Activated CD4-positive, alpha-beta T cell treated with anti-CD3 and anti-CD28 coated beads, Interleukin-2, amount 50 U/mL, for 1 hour (primary cell): Measurements from ENCODE around the gene COMMD7.
A peak's percentile ranks its signal among the peaks of the same experiment; 100 is the strongest.

Experiments used
- DNase-seq: peaks from one replicate; pipeline ENCODE4 v3.0.0-alpha.2; 2020

Gene COMMD7

DNA sequence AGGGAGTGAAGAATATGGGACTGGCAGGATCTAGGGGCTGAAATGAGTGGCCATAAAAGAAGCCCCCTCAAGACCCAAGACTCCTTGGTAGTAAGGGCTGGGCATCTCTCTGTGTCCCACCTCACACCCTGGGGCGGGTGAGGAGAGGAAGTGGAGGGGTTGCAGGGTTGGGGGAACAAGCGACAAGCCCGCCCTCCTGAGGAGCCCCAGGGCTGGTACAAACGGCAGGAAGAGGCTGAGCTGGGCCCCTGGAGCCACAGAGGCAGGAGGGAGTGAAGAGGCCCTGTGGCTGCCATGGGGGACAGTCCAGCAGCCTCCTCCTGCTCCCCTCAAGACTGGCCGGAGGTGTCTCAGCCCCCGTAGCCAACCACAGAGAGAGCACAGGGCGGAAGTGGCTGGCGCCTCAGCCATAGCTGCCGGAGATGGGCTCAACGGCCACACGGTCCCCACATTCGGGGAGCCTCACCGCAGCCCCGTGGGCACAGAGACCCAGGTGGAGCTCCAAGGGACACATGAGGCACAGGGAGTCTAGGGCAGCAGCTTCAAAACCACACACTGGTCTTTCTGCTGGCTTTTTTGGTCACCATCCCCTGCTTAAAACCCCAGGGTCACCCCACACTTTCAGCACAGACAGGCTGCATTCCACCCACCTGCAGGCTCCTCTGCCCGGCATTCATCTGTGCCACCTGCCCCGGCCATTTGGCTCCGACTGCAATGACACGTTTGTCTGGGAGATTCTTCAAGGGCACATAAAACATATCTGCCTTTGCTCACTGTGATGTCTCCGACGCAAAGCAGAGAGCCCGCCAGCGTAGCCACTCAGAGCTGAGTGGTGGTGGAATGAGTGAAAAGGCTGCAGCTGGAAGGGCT is 70.0 kb downstream of the COMMD7 start:
- no peak for DNase-seq

GRCh38 chr20:32672394-32672981 is 70.8 kb downstream of the COMMD7 start:
- DNase-seq = no peak

DNA sequence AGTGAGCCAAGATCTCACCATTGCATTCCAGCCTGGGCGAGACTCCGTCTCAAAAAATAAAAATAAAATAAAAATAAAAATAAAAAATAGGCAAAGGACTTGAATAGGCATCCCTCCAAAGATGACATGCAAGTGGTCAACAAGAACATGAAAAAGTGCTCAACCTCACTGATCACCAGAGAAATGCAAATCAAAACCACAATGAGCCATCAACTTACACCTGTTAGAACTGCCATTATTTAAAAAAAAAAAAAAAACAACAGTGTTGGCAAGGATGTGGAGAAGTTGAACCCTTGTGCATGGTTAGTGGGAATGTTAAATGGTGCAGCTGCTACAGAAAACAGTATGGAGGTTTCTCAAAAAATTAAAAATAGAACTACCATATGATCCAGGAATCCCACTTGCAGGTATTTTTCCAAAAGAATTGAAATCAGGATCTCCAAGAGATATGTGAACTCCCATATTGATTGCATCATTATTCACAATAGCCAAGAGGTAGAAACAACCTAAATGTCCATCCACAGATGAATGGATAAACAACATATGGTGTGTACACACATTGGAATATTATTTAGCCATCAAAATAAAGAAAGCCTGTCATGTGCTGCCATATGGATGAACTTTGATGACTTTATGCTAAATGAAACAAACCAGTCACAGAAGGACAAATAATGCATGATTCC is 72.4 kb downstream of the COMMD7 start:
- DNase-seq = no peak

- no peak for DNase-seq
Observed at GRCh38 chr20:32667027-32667426, 76.2 kb downstream of the COMMD7 start.

DNA sequence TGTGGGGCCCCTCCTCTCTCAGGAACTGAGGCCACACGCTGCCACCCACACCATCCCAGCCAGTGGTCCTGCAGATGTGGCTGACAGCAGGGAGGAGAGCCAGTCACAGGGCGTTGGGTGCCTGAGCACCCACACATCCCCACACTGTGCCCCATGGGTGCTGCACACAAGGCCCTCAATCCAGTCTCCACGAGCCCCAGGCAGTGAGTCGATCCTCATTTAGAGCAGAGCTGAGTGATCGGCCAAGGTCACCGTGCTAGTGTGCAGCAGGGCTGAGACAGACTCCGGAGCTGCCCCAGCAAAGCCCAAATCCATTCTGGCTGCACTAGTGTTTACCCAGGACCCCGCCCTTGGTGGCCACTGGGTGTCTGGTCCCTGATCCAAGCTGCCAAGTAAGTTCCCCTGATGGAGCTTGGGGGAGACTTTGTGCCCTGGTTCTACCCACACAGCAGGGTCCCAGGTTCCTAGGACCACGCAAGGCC is 78.5 kb downstream of the COMMD7 start:
- DNase-seq = no peak

DNA sequence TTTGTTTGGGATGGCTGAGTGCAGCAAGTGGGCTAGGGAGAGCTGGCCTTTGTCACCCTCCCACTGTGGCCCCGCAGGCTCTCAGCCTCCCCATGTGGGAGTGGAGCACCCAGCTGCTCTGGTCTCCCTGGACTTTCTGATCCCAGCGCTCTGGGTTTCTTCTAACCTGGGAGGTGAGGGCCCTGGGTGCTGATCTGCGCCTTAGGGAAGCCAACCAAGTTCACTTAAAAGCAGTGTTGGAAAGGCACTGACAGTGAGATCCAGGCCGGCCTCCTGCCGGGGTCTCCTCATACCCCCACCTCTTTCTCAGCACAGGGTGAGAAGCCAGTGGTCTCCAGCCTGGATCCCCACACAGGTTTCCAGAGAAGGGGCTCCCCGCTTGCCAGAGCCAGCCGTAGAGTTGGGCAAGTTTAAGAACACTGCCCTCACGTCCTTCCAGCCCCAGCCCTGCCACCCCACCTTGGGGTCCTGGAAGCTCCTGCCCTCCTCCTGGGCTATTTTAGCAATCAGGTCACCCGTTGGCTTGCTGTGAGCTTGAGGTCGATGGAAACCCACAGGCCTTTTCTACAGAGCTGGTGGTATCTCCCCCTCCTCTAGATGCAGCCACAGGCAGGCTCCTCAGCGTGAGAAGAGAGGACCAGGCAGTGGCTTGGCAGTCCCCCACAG is 79.1 kb downstream of the COMMD7 start:
- DNase-seq = no peak

GRCh38 chr20:32663335-32664011 is 79.8 kb downstream of the COMMD7 start:
- no peak for DNase-seq

DNA sequence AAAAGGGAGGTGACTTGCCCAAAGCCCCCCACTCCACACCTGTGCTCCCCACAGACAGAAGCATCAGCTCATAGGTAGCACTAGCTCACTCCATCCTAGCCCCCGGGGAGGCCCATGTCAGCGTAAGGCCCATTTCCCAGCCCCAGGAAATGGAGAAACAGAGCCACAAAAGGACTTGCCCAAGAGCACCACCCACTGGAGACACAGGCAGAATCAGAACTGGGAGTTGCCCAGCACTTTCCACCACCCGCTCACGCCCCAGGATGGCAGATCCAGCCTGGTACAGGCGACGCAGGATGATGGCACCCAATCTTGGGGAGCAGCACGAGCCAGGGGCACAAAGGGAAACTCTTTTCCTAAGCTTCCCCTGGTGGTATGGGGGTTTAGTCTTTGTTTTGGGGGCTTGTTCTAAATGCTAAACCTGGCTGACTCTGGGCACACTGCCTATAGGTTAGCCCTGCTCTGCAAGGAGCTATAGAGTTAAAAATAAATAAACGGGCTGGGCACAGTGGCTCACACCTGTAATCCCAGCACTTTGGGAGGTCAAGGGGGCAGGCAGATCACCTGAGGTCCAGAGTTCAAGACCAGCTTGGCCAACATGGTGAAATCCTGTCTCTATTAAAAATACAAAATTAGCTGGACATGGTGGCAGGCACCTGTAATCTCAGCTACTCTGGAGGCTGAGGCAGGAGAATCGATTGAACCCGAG is 81.3 kb downstream of the COMMD7 start:
- no peak for DNase-seq

DNA sequence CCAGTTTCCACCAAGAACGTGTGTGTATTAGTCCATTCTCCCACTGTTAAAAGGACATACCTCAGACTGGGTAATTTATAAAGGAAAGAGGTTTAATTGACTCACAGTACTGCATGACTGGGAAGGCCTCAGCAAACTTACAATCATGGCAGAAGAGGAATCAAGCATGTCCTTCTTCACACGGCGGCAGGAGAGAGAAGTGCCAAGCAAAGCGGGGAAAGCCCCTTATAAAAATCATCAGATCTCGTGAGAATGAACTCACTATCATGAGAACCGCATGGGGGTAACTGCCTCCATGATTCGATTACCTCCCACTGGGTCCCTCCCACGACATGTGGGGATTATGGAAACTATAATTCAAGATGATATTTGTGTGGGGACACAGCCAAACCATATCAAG is 82.6 kb downstream of the COMMD7 start:
- no peak for DNase-seq

GRCh38 chr20:32656827-32657226 is 86.4 kb downstream of the COMMD7 start:
- no peak for DNase-seq

GRCh38 chr20:32655903-32656512 is 87.3 kb downstream of the COMMD7 start:
- no peak for DNase-seq

DNA sequence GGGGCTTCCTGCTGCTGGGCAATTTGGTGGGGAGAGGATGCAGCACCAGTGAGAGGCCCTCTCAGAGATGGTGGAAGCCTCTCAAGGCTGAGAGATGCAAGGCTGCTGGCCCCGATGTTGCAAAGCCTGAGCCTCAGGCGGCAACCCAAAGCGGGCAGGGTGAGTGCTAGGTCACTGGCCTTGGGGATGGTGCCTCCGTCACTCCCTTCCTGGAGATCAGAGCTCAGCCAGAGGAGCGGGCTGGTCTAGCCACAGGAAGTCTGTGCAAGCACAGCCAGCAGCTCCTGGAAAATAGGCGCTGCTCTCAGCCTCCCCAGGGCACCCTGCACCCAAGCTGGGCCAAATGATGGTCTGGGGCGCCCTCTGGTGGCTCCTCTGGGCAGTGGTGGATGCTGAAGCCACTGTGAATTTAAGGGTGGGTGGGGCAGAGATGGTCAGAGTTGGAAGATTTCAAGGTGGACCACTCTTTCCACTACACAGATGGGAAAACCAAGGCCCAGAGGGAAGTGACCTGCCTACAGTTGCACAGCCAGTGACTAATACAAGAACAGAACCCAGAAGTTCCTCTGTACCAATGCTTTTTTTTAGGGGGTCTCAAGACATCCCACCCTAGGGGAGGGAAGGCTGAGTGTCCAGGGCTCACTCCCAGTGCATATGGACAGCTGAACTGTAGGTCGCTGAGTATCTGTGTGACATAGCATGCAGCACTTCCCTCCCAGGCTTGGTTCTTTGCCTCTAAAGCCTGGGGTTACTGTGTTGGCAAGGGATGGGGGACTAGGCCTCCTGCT is 90.3 kb downstream of the COMMD7 start:
- peak; percentile 90 for DNase-seq
